Loucy (cell line): ENCODE measurements around the gene CFAP210.

Experiments used
- H2AFZ ChIP-seq: fragments of 200-600 bp; sonication (generic); 2 replicates; pipeline ENCODE4 v1.6.0; 2016; ENCODE audit warnings: antibody characterized with exemption, mild to moderate bottlenecking, low read length, moderate library complexity
- H3F3A ChIP-seq: fragments of 200-600 bp; 2 replicates; pipeline ENCODE4 v1.6.0; 2016; ENCODE audit warnings: antibody characterized with exemption, low read depth, mild to moderate bottlenecking
- H3K27me3 ChIP-seq: fragments of 200-600 bp; sonication (generic); 2 replicates; pipeline ENCODE4 v1.6.1; 2014; ENCODE audit warnings: low read length, mild to moderate bottlenecking; ENCODE audit not compliant: insufficient read depth, poor library complexity, severe bottlenecking
- H3K36me3 ChIP-seq: fragments of 200-600 bp; sonication (generic); 2 replicates; pipeline ENCODE4 v1.6.1; 2016; ENCODE audit warnings: low read length; ENCODE audit not compliant: insufficient read depth
- H3K4me1 ChIP-seq: fragments of 200-600 bp; sonication (generic); 2 replicates; pipeline ENCODE4 v1.5.1; 2014; ENCODE audit warnings: low read length, mild to moderate bottlenecking; ENCODE audit not compliant: insufficient read depth, poor library complexity, severe bottlenecking
- H3K4me2 ChIP-seq: fragments of 200-600 bp; sonication (generic); 2 replicates; pipeline ENCODE4 v1.6.0; 2014; ENCODE audit warnings: antibody characterized with exemption, low read length, low read depth, mild to moderate bottlenecking; ENCODE audit not compliant: poor library complexity, severe bottlenecking
- H3K4me3 ChIP-seq: fragments of 200-600 bp; sonication (generic); 2 replicates; pipeline ENCODE4 v1.5.1; 2014; ENCODE audit warnings: low read length, mild to moderate bottlenecking, mixed read lengths; ENCODE audit not compliant: poor library complexity, severe bottlenecking
- H3K79me2 ChIP-seq: fragments of 200-600 bp; sonication (generic); 2 replicates; pipeline ENCODE4 v1.6.1; 2014; ENCODE audit warnings: low read length; ENCODE audit not compliant: insufficient read depth
- H3K9ac ChIP-seq: fragments of 200-600 bp; sonication (generic); 2 replicates; pipeline ENCODE4 v1.6.0; 2014; ENCODE audit warnings: mild to moderate bottlenecking, low read depth, low read length, moderate library complexity; ENCODE audit not compliant: poor library complexity, severe bottlenecking
- H3K9me2 ChIP-seq: fragments of 200-600 bp; sonication (generic); replicated peaks from 2 replicates; pipeline ENCODE4 v1.6.1; 2016; ENCODE audit warnings: low read depth, low read length, mixed read lengths
- H3K9me3 ChIP-seq: fragments of 200-600 bp; sonication (generic); 2 replicates; pipeline ENCODE4 v1.6.1; 2014; ENCODE audit warnings: mild to moderate bottlenecking, antibody characterized with exemption, low read length, low read depth; ENCODE audit not compliant: insufficient read depth
- H4K20me1 ChIP-seq: fragments of 200-600 bp; sonication (generic); 2 replicates; pipeline ENCODE4 v1.6.0; 2014; ENCODE audit warnings: antibody characterized with exemption, low read length, mild to moderate bottlenecking; ENCODE audit not compliant: insufficient read depth, poor library complexity, severe bottlenecking
- CTCF ChIP-seq: fragments of 200-600 bp; sonication (generic); conservative IDR thresholded peaks from 2 replicates; pipeline ENCODE4 v1.5.1; 2014; ENCODE audit warnings: mild to moderate bottlenecking, antibody characterized with exemption, low read length
- EZH2phosphoT487 ChIP-seq: fragments of 200-600 bp; IDR thresholded peaks from 2 replicates; pipeline ENCODE4 v1.6.1; 2018; ENCODE audit warnings: antibody characterized with exemption, mild to moderate bottlenecking, moderate library complexity, borderline replicate concordance

CFAP210 gene

GRCh38 chr2:169713331-169713730 is 19.1 kb upstream of the CFAP210 start:
- no peaks in the 10 kb centered on the region for H3F3A ChIP-seq
- no peaks in the 10 kb centered on the region for H3K27me3 ChIP-seq
- no peak overlapping the region for H3K4me3 ChIP-seq
- H3K9me3 ChIP-seq, result no peaks in the 10 kb centered on the region; the same call in 1 of the 2 replicates
- H4K20me1 ChIP-seq, result no peaks in the 10 kb centered on the region
- TF ChIP-seq CTCF (no peak), EZH2phosphoT487 (no peak)
- H3K4me1 ChIP-seq, result no peaks in the 10 kb centered on the region
- H3K9ac ChIP-seq, result no peak overlapping the region
- no peaks in the 10 kb centered on the region for H3K36me3 ChIP-seq
- no peak overlapping the region for H3K4me2 ChIP-seq
- H3K79me2 ChIP-seq, result no peaks in the 10 kb centered on the region
- no peaks in the 10 kb centered on the region for H3K9me2 ChIP-seq
- no peak overlapping the region for H2AFZ ChIP-seq

- no peaks in the 10 kb centered on the region for H3K4me1 ChIP-seq
- no peak overlapping the region for H3K4me2 ChIP-seq
- H3K9me3 ChIP-seq, result no peaks in the 10 kb centered on the region; the same call in 1 of the 2 replicates
- H3K79me2 ChIP-seq, result no peaks in the 10 kb centered on the region
- no peak for TF ChIP-seq EZH2phosphoT487
- TF ChIP-seq CTCF, result no peak
- H3K4me3 ChIP-seq, result no peak overlapping the region
- no peak overlapping the region for H3K9ac ChIP-seq
- no peaks in the 10 kb centered on the region for H3K36me3 ChIP-seq
- no peaks in the 10 kb centered on the region for H3K27me3 ChIP-seq
- no peaks in the 10 kb centered on the region for H3F3A ChIP-seq
- no peaks in the 10 kb centered on the region for H3K9me2 ChIP-seq
- H4K20me1 ChIP-seq, result no peaks in the 10 kb centered on the region
- no peak overlapping the region for H2AFZ ChIP-seq
These were observed 18.6 kb upstream of the CFAP210 start for GRCh38 chr2:169712791-169713227.

DNA sequence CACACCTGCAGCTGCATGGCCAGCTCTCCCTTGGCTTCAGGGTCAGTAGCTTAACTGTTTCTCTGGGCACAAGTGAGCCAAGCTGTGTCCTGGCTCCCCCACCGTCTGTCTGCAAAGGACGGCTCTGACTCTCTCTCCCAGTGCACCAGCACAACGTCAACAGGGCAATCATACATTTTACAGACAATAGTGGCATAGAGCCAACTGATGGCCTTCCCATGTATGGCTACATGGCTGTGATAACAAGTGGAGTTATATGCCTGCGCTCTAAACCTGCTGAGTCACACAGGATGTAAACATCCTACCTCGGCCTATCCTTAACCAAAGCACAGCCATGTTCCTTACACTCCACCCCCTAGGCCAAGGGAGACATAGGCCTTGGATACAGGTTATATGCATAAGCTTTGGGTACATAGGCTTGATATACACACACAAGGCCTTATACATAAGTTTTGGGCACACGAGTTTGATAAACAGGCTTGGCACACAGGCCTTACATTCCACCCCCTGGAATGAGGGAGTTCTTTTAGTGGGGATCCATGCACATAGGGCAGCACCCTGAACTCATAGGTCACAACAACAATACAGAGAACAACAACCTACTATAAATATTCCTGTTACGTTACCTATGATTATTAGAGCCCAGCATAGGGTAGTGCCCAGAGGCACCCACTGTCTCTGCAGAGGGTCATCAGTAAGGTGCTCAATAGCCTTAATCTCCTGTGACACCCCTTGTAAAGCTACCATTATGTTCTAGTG is 17.7 kb upstream of the CFAP210 start:
- Histone ChIP-seq H3K4me1 (no peaks in the 10 kb centered on the region), H3K36me3 (no peaks in the 10 kb centered on the region), H3K4me2 (no peak overlapping the region), H3K9ac (no peak overlapping the region), H3F3A (no peaks in the 10 kb centered on the region), H3K27me3 (no peaks in the 10 kb centered on the region), H2AFZ (no peak overlapping the region), H3K9me3 (no peaks in the 10 kb centered on the region; the same call in 1 of the 2 replicates), H4K20me1 (no peaks in the 10 kb centered on the region), H3K79me2 (no peaks in the 10 kb centered on the region), H3K9me2 (no peaks in the 10 kb centered on the region), H3K4me3 (no peak overlapping the region)
- TF ChIP-seq CTCF (no peak), EZH2phosphoT487 (no peak)
